GM12801 (cell line): ENCODE measurements around the gene RRP1B.

Experiments used
- CTCF ChIP-seq: IDR thresholded peaks from one replicate; pipeline ENCODE4 v1.5.1; 2011; ENCODE audit warnings: control low read depth; ENCODE audit not compliant: insufficient read length; ENCODE audit errors: extremely low read depth

Gene RRP1B

GRCh38 chr21:43699933-43700599 is 40.7 kb downstream of the RRP1B start:
- no peak for TF ChIP-seq CTCF

- no peak for TF ChIP-seq CTCF
These were observed 42.8 kb downstream of the RRP1B start for GRCh38 chr21:43701936-43702784.

- TF ChIP-seq CTCF = no peak
These were observed 43.4 kb downstream of the RRP1B start for GRCh38 chr21:43702785-43703034.

DNA sequence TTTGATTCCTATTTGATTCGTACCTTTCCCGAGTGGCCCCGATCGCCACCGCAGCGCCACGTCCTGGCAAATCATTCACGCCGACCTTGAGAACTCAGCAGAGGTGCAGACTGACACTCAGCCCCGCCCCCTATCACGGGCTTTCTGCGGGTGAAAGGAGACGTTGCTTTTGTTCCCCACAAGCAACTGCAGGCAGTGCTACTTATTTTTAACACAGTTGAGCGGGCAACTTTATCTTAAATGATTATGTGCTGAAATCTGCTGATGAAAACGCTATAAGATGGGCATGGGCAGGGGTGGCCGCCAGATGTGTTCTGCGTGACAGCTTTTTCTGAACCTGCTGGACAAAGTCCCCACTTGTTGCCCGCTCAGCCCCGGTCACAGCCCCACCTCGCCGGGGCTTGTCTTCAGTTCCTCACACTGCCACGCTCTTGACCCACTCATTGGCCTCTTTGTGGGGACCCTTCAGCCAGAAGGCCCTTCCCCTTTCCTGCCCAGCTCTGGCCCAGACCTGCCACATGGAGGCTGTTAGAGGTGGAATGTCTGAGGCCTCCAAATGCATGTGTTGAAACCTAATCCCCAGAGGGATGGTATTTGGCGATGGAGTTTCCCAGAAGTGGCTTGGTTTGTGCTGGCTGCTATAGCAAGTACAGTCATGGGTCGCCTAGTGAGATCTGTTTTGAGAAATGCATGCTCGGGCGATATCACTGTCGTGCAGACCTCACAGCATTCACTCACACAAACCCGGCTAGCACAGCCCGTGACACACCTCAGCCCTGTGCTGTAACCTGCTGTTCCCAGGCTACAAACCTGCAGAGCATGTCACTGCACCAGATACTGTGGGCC is 43.9 kb downstream of the RRP1B start:
- TF ChIP-seq CTCF = no peak

DNA sequence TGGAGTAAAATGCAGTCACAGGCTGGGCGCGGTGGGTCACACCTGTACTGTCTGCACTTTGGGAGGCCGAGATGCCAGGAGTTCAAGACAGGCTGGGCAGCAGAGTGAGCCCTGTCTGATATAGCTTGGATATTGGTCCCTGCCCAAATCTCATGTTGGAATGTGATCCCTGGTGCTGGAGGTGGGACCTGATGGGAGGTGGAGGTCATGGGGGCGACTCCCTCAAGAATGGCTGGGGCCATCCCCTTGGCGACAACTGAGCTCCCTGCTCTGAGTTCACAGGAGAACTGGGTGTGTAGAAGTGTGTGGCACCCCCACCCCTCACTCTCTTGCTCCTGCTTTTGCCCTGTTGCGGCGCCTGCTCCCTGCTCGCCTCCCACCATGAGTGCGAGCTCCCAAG is 48.1 kb downstream of the RRP1B start:
- TF ChIP-seq CTCF = no peak

DNA sequence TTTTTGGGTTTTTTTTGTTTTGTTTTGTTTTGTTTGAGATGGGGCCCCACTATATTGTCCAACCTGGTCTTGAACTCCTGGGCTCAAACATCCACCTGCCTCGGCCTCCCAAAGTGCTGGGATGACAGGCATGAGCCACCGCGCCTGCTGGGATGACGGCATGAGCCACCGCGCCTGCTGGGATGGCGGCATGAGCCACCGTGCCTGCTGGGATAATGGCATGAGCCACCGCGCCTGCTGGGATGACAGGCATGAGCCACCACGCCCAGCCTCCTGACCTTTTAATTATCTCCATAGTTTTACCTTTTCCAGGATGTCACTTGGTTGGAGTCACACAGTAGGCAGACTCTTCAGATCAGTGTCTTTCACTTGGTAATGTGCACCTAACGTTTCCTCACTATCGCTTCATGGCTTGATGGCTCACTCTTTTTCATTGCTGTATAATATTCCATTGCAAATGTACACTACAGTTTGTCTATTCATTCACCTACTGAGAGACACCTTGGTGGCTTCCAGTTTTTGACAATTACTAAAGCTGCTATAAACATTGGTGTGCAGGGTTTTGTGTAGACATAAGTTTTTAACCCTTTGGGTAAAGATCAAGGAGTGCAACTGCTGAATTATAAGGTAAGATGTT is 49.5 kb downstream of the RRP1B start:
- no peak for TF ChIP-seq CTCF

GRCh38 chr21:43712268-43712942 is 53.0 kb downstream of the RRP1B start:
- no peak for TF ChIP-seq CTCF
